ENCODE results near the gene TMEM121B.

Gene TMEM121B

GRCh38 chr22:17159504-17159951 is 38.4 kb upstream of the TMEM121B start:
- Histone ChIP-seq H3K4me1 (peaks cover 0 to 38% (median 19%) of the 10 kb centered on the region in 4 donors), H3K27ac (peak overlapping the region; percentile 90 to 93), H3K36me3 (no peaks in the 10 kb centered on the region), H3K4me3 (peak overlapping the region; percentile 65 to 86), H3K9me3 (no peaks in the 10 kb centered on the region), H3K27me3 (no peaks in the 10 kb centered on the region)
- peak in 1 of 2 donors; percentile 47 for DNase-seq
- TF ChIP-seq, protein P1, sequence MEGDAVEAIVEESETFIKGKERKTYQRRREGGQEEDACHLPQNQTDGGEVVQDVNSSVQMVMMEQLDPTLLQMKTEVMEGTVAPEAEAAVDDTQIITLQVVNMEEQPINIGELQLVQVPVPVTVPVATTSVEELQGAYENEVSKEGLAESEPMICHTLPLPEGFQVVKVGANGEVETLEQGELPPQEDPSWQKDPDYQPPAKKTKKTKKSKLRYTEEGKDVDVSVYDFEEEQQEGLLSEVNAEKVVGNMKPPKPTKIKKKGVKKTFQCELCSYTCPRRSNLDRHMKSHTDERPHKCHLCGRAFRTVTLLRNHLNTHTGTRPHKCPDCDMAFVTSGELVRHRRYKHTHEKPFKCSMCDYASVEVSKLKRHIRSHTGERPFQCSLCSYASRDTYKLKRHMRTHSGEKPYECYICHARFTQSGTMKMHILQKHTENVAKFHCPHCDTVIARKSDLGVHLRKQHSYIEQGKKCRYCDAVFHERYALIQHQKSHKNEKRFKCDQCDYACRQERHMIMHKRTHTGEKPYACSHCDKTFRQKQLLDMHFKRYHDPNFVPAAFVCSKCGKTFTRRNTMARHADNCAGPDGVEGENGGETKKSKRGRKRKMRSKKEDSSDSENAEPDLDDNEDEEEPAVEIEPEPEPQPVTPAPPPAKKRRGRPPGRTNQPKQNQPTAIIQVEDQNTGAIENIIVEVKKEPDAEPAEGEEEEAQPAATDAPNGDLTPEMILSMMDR (IDR thresholded peaks at IDR 0.05): no peak
- intact Hi-C loops (cut with DNase I; ENCODE audit: low total_unique reads): loop anchor here (5.0 kb wide), 1 partner anchor 77 kb away; the partner anchor contains the start of gene IL17RA

DNA sequence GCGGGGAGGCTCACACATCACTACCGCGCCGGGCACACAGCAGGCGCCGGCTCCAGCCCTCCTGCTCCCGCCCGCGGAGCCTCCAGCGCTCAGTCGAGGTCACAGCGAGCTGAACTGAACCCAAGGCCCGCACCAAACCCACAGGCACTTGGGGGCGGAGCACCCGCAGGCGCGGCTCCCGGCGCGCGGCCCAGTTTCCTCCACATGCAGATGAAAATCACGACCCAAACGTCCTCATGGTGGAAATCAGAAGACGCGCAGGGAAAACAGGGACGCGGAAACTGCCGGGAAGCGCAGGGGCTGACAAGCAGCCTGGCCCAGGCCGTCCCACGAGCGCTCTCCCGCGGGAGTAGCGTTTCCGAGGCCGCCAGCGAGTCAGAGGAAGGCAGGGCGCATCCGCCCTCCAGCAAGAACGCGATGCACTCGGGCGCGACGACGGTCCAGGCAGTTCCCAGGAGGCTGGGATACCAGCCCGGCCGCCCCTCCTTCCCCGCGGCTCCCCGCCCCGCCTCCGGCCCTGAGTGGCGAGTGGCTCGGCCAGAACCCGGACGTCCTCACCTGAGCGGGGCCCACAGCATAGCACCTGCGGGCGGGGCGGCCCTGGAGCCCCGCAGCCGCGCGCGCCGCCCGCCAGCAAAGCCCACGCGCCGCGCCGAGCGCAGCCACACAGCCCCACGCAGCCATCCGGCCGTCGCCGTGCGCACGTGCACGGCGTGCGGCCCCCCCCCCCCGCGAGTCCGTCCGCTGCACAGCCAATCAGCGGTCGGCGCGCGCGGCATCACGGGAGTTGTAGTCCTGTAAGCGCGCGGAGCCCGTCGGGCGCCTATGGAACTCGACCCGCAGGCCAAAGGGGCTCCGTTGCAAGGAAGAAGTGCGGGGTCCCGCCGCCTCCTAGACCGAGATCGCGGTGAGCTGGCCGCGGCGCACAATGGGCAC is 37.7 kb upstream of the TMEM121B start, which contains the start of gene HDHD5:
TSS of gene HDHD5 (minus strand) at position 710 of the 936 bp plus-strand sequence. CDS start at position 684, 26 bp downstream.
- intact Hi-C loops (cut with DNase I; ENCODE audit: low total_unique reads): loop anchor here (5.0 kb wide), 1 partner anchor 77 kb away; the partner anchor contains the start of gene IL17RA
- TF ChIP-seq, protein P1 (IDR thresholded peaks at IDR 0.05): no peak
- peak within 1 kb of the TSS; percentile 90 to 93 for H3K27ac ChIP-seq
- peak; percentile 91 to 93 for DNase-seq
- H3K4me3 ChIP-seq: peak within 1 kb of the TSS; percentile 65 to 86
- no peaks in the 10 kb centered on the region for H3K27me3 ChIP-seq
- no peaks in the 10 kb centered on the region for H3K9me3 ChIP-seq
- no peaks in the 10 kb centered on the region for H3K36me3 ChIP-seq
- H3K4me1 ChIP-seq: peaks cover 0 to 38% (median 19%) of the 10 kb centered on the region in 4 donors

DNA sequence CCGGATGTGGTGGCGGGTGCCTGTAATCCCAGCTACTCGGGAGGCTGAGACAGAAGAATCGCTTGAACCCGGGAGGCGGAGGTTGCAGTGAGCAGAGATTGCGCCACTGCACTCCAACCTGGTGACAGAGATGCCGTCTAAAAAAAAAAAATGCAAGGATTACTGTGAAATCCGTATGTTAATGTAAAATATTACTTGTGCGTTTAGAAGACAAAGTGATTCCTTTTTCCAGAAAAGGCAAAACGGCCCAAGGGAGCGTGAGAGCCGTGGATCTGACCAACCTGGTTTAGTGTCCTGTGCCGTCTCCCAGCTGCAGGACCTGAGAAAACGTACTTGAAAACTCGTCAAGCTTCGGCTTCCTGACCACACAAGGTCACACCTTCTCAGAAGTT is 37.0 kb upstream of the TMEM121B start:
- TF ChIP-seq, protein P1 (IDR thresholded peaks at IDR 0.05): no peak
- H3K4me1 ChIP-seq: peaks cover 0 to 38% (median 20%) of the 10 kb centered on the region in 4 donors
- no peaks in the 10 kb centered on the region for H3K9me3 ChIP-seq
- peak overlapping the region; percentile 90 to 93 for H3K27ac ChIP-seq
- H3K27me3 ChIP-seq: no peaks in the 10 kb centered on the region
- peak overlapping the region; percentile 65 to 86 for H3K4me3 ChIP-seq
- intact Hi-C loops (cut with DNase I; ENCODE audit: low total_unique reads): loop anchor here (5.0 kb wide), 1 partner anchor 76 kb away; the partner anchor contains the start of gene IL17RA
- DNase-seq: no peak
- no peaks in the 10 kb centered on the region for H3K36me3 ChIP-seq

- TF ChIP-seq, protein P1 (IDR thresholded peaks at IDR 0.05): no peak
- no peaks in the 10 kb centered on the region for H3K9me3 ChIP-seq
- peak overlapping the region; percentile 65 to 86 for H3K4me3 ChIP-seq
- no peaks in the 10 kb centered on the region for H3K27me3 ChIP-seq
- no peaks in the 10 kb centered on the region for H3K36me3 ChIP-seq
- H3K4me1 ChIP-seq: peaks cover 0 to 38% (median 22%) of the 10 kb centered on the region in 4 donors
- intact Hi-C loops (cut with DNase I; ENCODE audit: low total_unique reads): loop anchor here (5.0 kb wide), 1 partner anchor 75 kb away; the partner anchor contains the start of gene IL17RA
- DNase-seq: no peak
- peak overlapping the region in 1 of 2 donors; percentile 90 for H3K27ac ChIP-seq
Measured at GRCh38 chr22:17157714-17158113, 36.6 kb upstream of the TMEM121B start.

DNA sequence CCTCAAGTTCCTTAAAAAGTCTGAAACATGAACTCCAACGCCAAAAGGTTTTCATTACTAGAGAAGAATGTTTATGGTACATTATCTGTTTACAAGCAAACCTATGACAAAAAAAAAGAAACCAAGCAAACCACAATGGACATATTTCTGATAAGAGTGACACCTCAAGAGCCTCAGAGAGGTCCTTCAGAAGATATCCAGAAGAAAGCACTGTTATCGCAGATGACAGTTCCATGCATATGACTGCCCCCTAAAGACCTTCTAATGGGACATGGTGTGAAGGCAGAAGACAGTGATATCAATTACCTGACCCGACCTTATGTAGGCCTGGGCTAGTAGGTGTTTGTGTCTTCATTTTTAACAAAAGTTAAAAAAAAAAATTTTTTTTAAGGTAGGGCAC is 34.8 kb upstream of the TMEM121B start:
- no peak for DNase-seq
- peaks cover 0 to 39% (median 23%) of the 10 kb centered on the region in 4 donors for H3K4me1 ChIP-seq
- no peak overlapping the region for H3K4me3 ChIP-seq
- no peaks in the 10 kb centered on the region for H3K27me3 ChIP-seq
- intact Hi-C loops (cut with DNase I; ENCODE audit: low total_unique reads): loop anchor here (5.0 kb wide), 1 partner anchor 74 kb away; the partner anchor contains the start of gene IL17RA
- no peak overlapping the region for H3K27ac ChIP-seq
- TF ChIP-seq, protein P1 (IDR thresholded peaks at IDR 0.05): no peak
- no peaks in the 10 kb centered on the region for H3K36me3 ChIP-seq
- H3K9me3 ChIP-seq: no peaks in the 10 kb centered on the region
